ENCODE data around the gene HRK. TPM values are rescaled to one million over a fixed set of nuclear protein-coding genes. Genes with fewer than 3 reads are reported as not detected.

Gene HRK
- total and polyA plus RNA-seq, 2 of the 13 experiments (the other 11 are each of a cell fraction or from before 2014, with no cell fraction given) = 0.02 TPM; not detected in 1

DNA sequence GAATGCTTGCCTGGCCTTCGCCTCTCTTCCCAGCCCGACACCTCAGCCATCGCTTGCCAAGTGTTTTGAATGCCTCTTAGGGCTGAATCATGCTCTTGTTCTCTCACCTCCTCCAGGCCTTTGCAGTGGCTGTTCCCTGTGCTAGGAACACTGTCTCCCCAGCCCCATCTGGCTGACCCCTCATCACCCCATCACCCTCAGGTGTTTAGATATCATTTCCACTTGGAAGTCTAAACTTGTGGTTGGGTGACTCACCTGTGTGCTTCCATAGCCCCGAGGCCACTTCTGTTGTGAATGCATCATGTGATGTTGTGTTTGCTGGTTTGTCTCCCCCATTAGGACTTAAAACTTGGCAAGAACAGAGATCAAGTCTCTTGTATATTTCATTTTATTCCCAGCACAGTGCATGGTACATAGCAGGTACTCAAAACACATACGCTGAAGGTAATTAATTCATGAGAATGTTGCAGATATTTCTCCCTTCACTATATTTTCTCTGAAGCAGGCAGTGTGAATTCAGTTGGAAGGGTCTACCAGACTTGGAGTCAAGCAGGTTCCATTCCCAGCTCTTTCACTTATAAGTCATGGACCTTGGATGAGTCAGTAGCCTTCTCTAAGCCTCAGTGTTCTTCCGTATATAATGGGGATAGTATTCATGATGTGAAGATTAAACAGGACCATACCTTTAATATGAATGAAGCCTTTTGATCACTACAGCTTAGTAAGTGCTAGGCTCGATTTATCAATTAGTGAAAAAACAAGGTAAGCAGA lies 67.8 kb downstream of the HRK start (continued):
- TF ChIP-seq SNAPC2 (CRISPR knock-in tag; IDR thresholded peaks at IDR 0.05) = no peak
- TF ChIP-seq MIXL1 (CRISPR knock-in tag; IDR thresholded peaks at IDR 0.05) = no peak
- TF ChIP-seq ZNF34 (CRISPR knock-in tag; IDR thresholded peaks at IDR 0.05; ENCODE audit: borderline replicate concordance) = no peak
- no peak for TF ChIP-seq NR3C1 (CRISPR knock-in tag; IDR thresholded peaks at IDR 0.05)
- TF ChIP-seq MEIS2 (CRISPR knock-in tag; IDR thresholded peaks at IDR 0.05) = no peak

GRCh38 chr12:116812238-116812637 lies 69.0 kb downstream of the HRK start:
- H4K20me1 ChIP-seq (ENCODE audit: insufficient read depth, low read length) = no peaks in the 10 kb centered on the region
- H3K27ac ChIP-seq (ENCODE audit: extremely low read length, insufficient read depth, low read length) = no peak overlapping the region
- peaks cover 7% of the 10 kb centered on the region; the same call in 1 of the 2 replicates for H3K4me1 ChIP-seq (ENCODE audit: insufficient read depth, low read length)
- no peak for FAIRE-seq
- DNase-seq (ENCODE audit: low spot score) = no peak
- TF ChIP-seq ZNF572 (CRISPR knock-in tag; IDR thresholded peaks at IDR 0.05) (no peak), ARNT2 (CRISPR knock-in tag; IDR thresholded peaks at IDR 0.05; ENCODE audit: low read depth) (no peak), TCF12 (IDR thresholded peaks at IDR 0.05) (no peak), TCF12 (CRISPR knock-in tag; IDR thresholded peaks at IDR 0.05) (no peak), KDM6A (CRISPR knock-in tag; IDR thresholded peaks at IDR 0.05; ENCODE audit: low read depth) (no peak)
- WGBS (ENCODE audit: low lambda C conversion rate) = 91% methylated on average over 9 of the region's 10 CpGs
- no peak overlapping the region for H2AFZ ChIP-seq (ENCODE audit: low read length)
- no peak overlapping the region for H3K4me3 ChIP-seq (replicated peaks in 1 of 3; ENCODE audit: insufficient read depth in 1 of 3, low read depth in 2 of 3, low read length in 3 of 3)
- intact Hi-C loops (cut with micrococcal nuclease; ENCODE audit: unreplicated experiment) = no loop called here
- H3K9ac ChIP-seq (ENCODE audit: insufficient read depth, low read depth, low read length) = no peak overlapping the region
- no peaks in the 10 kb centered on the region for H3K27me3 ChIP-seq (ENCODE audit: control insufficient read depth in 1 of 2, insufficient read depth in 2 of 2, low read length in 2 of 2)
- H3K4me2 ChIP-seq (ENCODE audit: low read depth, low read length) = no peak overlapping the region
- ATAC-seq = no peak
- H3K79me2 ChIP-seq (ENCODE audit: insufficient read depth, low read length) = no peaks in the 10 kb centered on the region
- no peaks in the 10 kb centered on the region for H3K9me3 ChIP-seq (ENCODE audit: low read length)
- POLR2A ChIA-PET = no interaction called here
- in situ Hi-C loops (cut with HindIII; ENCODE audit: extremely low pct_ligation_motif_present, low pct_unique_long_range_greater_than_20kb) = no loop called here
- no TSS peak for BruUV-seq (replicated peaks)
- CTCF ChIA-PET (ENCODE audit: low intra/inter-chr PET ratio, low total read pairs) = no interaction called here
- H3K36me3 ChIP-seq (replicated peaks in 1 of 2; ENCODE audit: control insufficient read depth in 1 of 2, insufficient read depth in 2 of 2, low read length in 2 of 2) = no peaks in the 10 kb centered on the region
